Measurements from ENCODE around the gene DCAF5. TPM values are rescaled to one million over a fixed set of nuclear protein-coding genes. Genes with fewer than 3 reads are reported as not detected.

Gene DCAF5
- total RNA-seq, 3 donors from 2014 or later: 25.1 to 33.6 (median 28.0) TPM

Other genes starting within 250 kb of the DCAF5 start
- gene ACTN1, start 173.8 kb downstream of the DCAF5 start, total RNA-seq: 10 to 100 TPM; 47.0 to 77.1 (median 56.2) TPM
- gene EXD2, start 38.4 kb upstream of the DCAF5 start, total RNA-seq: 1 to 10 TPM; 7.8 to 8.5 (median 7.8) TPM
- under 1 TPM in 1 of 3 donors, not detected in 2; 0.16 TPM for gene GALNT16, start 107.0 kb upstream of the DCAF5 start, total RNA-seq
- 100 to 1,000 TPM; 366 to 396 (median 372) TPM for gene ERH, start 245.2 kb upstream of the DCAF5 start, total RNA-seq
- gene SLC39A9, start 245.6 kb upstream of the DCAF5 start, total RNA-seq: 10 to 100 TPM; 44.0 to 49.6 (median 44.9) TPM